BJ (cell line): ENCODE measurements around the gene POLD3. TPM values are rescaled to one million over a fixed set of nuclear protein-coding genes. Genes with fewer than 3 reads are reported as not detected.

ENCODE experiments used
- CTCF ChIA-PET: fragments of 350-600 bp; formaldehyde crosslinking; extraction: SDS; loops from one replicate; lab custom pipeline; 2021; ENCODE audit warnings: antibody characterized with exemption, inconsistent platforms; lab: Yijun Ruan, JAX
- POLR2A ChIA-PET: fragments of 300-600 bp; sonication (Branson Sonifier 250); formaldehyde crosslinking; extraction: SDS; loops from one replicate; lab custom pipeline; 2021; ENCODE audit warnings: antibody characterized with exemption; lab: Charles Lee
- DNase-seq: peaks from one replicate; pipeline ENCODE4 v3.0.0-alpha.2; 2011; ENCODE audit warnings: low read depth
- H3K27me3 ChIP-seq: 2 replicates; pipeline ENCODE4 v1.6.0; 2011; ENCODE audit warnings: low read length; ENCODE audit not compliant: control insufficient read depth, insufficient read depth
- H3K36me3 ChIP-seq: 2 replicates; pipeline ENCODE4 v1.5.1; 2011; ENCODE audit warnings: low read length; ENCODE audit not compliant: control insufficient read depth, insufficient read depth
- H3K4me3 ChIP-seq: 2 replicates; pipeline ENCODE4 v1.5.1; 2011; ENCODE audit warnings: low read depth, mild to moderate bottlenecking, control low read depth, low read length
- polyA plus RNA-seq: library from polyadenylated mRNA; depleted of rRNA; stranded (reverse); fragments of >200 nt; gene quantifications from 2 replicates; pipeline ENCODE4 v1.2.3, GENCODE V29; 2011
- TF ChIP-seq, protein P1 (sequence below): IDR thresholded peaks from 2 replicates; pipeline ENCODE4 v1.5.1; 2011; ENCODE audit warnings: low read depth, mild to moderate bottlenecking, control low read depth, inconsistent platforms, low read length, moderate library complexity; ENCODE audit not compliant: insufficient read depth

Gene POLD3
- polyA plus RNA-seq, 1 experiment: 11.4 TPM

DNA sequence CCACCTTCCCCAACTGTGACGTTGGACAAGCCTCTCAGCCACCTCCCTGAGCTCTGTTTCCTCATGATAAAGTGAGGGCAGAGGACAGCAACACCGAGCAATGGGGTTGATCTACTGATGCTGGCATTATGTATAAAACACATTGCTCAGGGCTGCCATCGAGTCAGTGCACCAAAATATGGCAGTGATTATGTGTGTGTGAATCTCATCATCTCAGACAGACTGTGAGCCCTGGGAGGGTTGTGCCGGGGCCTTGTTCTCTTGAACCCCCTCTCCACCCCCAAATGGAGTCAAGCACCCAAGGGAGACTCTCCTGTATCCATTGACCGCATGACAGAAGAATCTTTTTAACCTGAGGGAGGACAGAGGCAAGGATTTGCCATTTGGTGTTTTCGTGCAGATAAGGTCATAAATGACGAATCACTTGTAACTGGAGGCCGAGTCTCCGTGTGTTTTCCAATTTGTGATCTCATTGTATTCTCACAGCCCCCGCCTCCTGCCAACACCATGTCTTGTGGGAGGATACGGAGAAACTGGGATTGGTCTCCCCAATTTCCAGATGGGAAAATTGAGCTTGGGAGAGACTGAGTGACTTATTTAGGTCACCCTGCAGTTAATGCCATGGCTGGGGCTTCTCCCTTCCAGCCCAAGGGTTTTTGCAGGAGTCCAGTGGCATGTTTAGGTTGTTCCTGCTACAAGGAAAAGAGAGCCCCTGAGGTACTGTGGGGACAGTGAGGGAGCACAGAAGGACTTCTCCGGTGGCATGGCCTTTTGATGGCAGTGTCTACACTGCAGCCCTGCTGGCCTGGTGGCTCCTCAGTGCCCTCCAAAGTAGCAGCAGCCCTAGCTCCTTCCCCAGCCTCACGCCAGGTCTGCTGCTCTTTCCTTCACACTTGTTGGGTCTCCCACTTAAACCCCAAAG lies 86.5 kb downstream of the POLD3 start:
- no peaks in the 10 kb centered on the region for H3K36me3 ChIP-seq
- TF ChIP-seq, protein P1, sequence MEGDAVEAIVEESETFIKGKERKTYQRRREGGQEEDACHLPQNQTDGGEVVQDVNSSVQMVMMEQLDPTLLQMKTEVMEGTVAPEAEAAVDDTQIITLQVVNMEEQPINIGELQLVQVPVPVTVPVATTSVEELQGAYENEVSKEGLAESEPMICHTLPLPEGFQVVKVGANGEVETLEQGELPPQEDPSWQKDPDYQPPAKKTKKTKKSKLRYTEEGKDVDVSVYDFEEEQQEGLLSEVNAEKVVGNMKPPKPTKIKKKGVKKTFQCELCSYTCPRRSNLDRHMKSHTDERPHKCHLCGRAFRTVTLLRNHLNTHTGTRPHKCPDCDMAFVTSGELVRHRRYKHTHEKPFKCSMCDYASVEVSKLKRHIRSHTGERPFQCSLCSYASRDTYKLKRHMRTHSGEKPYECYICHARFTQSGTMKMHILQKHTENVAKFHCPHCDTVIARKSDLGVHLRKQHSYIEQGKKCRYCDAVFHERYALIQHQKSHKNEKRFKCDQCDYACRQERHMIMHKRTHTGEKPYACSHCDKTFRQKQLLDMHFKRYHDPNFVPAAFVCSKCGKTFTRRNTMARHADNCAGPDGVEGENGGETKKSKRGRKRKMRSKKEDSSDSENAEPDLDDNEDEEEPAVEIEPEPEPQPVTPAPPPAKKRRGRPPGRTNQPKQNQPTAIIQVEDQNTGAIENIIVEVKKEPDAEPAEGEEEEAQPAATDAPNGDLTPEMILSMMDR: no peak
- DNase-seq: no peak
- H3K27me3 ChIP-seq: no peaks in the 10 kb centered on the region
- H3K4me3 ChIP-seq: no peak overlapping the region
- POLR2A ChIA-PET: no interaction called here
- CTCF ChIA-PET: interaction anchor here (0.6 to 0.9 kb wide), 2 partner anchors 24 to 91 kb away, joined by 3 to 5 read pairs; no protein-coding TSS in a partner anchor

DNA sequence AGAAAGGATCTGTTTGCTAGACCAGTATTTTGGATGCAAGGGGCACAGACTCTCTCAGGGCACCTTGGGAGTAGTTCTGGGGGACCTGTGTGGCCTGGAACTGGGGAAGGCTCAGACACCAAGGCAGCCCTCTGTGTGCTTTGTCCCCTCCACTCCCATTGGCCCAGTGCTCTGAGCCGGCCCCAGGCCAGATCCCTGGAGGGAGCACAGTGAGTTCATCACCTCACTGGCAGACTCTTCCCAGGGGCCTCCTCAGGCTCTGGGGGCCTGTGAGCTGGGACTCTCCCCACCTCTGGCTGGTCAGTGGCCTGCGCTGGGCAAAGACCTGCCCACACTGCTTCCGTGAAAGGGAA lies 87.1 kb downstream of the POLD3 start:
- Histone ChIP-seq H3K4me3 (no peak overlapping the region), H3K27me3 (no peaks in the 10 kb centered on the region), H3K36me3 (no peaks in the 10 kb centered on the region)
- POLR2A ChIA-PET: no interaction called here
- TF ChIP-seq, protein P1: no peak
- DNase-seq: no peak
- CTCF ChIA-PET: interaction anchor here (0.6 kb wide), 1 partner anchor 92 kb away, joined by 3 read pairs; no protein-coding TSS in a partner anchor

DNA sequence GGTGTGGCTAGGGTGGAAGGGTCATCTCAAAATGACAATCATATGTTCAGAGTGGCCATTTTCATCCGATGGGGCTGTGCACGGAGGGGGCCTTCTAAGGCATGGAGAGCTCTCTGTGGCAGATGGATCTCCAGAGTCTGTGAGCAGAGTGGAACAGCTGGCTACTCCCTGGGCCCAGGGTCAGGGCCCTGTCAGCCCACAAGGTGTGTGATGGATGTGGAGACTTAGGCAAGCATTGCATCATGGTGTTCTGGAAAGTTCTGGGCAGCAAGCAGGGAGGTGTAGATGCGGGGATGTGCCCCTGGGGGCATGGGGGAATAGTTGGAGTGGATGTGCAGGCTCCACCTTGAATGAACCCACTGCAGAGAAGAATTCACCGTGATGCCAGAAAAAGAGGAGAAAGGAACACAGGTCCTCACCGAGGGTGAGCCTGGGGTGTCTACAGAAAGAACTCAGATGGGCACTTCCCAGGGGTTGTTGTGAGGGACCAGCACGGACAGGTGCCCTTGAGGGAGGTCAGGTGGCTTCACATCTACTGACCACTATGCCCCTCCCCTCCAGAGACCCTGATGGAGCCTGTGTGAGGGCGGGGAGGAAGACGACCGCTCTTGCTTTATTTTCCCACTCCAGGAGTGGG lies 87.8 kb downstream of the POLD3 start:
- no peaks in the 10 kb centered on the region for H3K27me3 ChIP-seq
- ChIA-PET CTCF (interaction anchor here (1.0 to 4.3 kb wide), 2 partner anchors 15 to 22 kb away, joined by 3 to 36 read pairs; no protein-coding TSS in a partner anchor), POLR2A (no interaction called here)
- no peaks in the 10 kb centered on the region for H3K36me3 ChIP-seq
- TF ChIP-seq, protein P1: no peak
- no peak for DNase-seq
- no peak overlapping the region for H3K4me3 ChIP-seq

- ChIA-PET POLR2A (no interaction called here), CTCF (interaction anchor here (1.0 to 4.3 kb wide), 2 partner anchors 14 to 22 kb away, joined by 3 to 36 read pairs; no protein-coding TSS in a partner anchor)
- no peaks in the 10 kb centered on the region for H3K36me3 ChIP-seq
- TF ChIP-seq, protein P1: no peak
- H3K4me3 ChIP-seq: no peak overlapping the region
- no peaks in the 10 kb centered on the region for H3K27me3 ChIP-seq
- DNase-seq: no peak
Measured at GRCh38 chr11:74680703-74681531, 88.5 kb downstream of the POLD3 start.
